OCI-LY7 (cell line): ENCODE data around the gene TOR1A. TPM values are rescaled to one million over a fixed set of nuclear protein-coding genes. Genes with fewer than 3 reads are reported as not detected.

ENCODE experiments used
- BruUV-seq: library from RNA; stranded (reverse); fragments of 400-500 nt; replicated peaks from 2 replicates; lab custom pipeline; 2021; lab: Mats Ljungman, UMichigan
- CTCF ChIA-PET: fragments of 300-600 bp; sonication (Branson Sonifier 250); formaldehyde crosslinking; loops from one replicate; lab custom pipeline; 2022; ENCODE audit warnings: antibody characterized with exemption; ENCODE audit not compliant: unreplicated experiment; lab: Charles Lee
- POLR2A ChIA-PET: fragments of 300-600 bp; sonication (Branson Sonifier 250); formaldehyde crosslinking; loops from one replicate; lab custom pipeline; 2022; ENCODE audit warnings: antibody characterized with exemption; lab: Charles Lee
- DNase-seq: peaks from one replicate; pipeline ENCODE4 v3.0.0-alpha.2; 2015; ENCODE audit warnings: low spot score
- H2AFZ ChIP-seq: fragments of 200-600 bp; sonication (generic), shearing (Covaris generic); 2 replicates; pipeline ENCODE4 v1.6.1; 2014; ENCODE audit warnings: mild to moderate bottlenecking, antibody characterized with exemption, low read length, moderate library complexity
- H3K27ac ChIP-seq: fragments of 200-600 bp; sonication (generic); 2 replicates; pipeline ENCODE4 v1.5.1; 2014; ENCODE audit warnings: mixed run types, low read depth, mild to moderate bottlenecking, moderate library complexity, low read length, inconsistent platforms; ENCODE audit not compliant: poor library complexity, severe bottlenecking
- H3K36me3 ChIP-seq: fragments of 200-600 bp; sonication (generic); 2 replicates; pipeline ENCODE4 v1.6.1; 2014; ENCODE audit warnings: mild to moderate bottlenecking, antibody characterized with exemption, low read length, moderate library complexity, mixed read lengths; ENCODE audit not compliant: insufficient read depth
- H3K4me1 ChIP-seq: fragments of 200-600 bp; sonication (generic); 2 replicates; pipeline ENCODE4 v1.5.1; 2014; ENCODE audit warnings: mild to moderate bottlenecking, low read length; ENCODE audit not compliant: insufficient read depth, poor library complexity, severe bottlenecking
- H3K4me2 ChIP-seq: fragments of 200-600 bp; sonication (generic); 2 replicates; pipeline ENCODE4 v1.6.1; 2014; ENCODE audit warnings: mild to moderate bottlenecking, low read length
- H3K4me3 ChIP-seq: fragments of 200-600 bp; sonication (generic); 2 replicates; pipeline ENCODE4 v1.5.1; 2014; ENCODE audit warnings: mild to moderate bottlenecking, low read depth, low read length; ENCODE audit not compliant: poor library complexity, severe bottlenecking
- H3K79me2 ChIP-seq: fragments of 200-600 bp; sonication (generic); 2 replicates; pipeline ENCODE4 v1.6.1; 2016; ENCODE audit warnings: low read depth, mild to moderate bottlenecking, low read length, moderate library complexity, mixed read lengths; ENCODE audit not compliant: insufficient read depth
- H3K9me2 ChIP-seq: fragments of 200-600 bp; sonication (generic); 2 replicates; pipeline ENCODE4 v1.6.1; 2016; ENCODE audit warnings: mild to moderate bottlenecking, low read length, mixed read lengths; ENCODE audit not compliant: insufficient read depth
- H3K9me3 ChIP-seq: fragments of 200-600 bp; sonication (generic); 2 replicates; pipeline ENCODE4 v1.6.1; 2014; ENCODE audit warnings: mild to moderate bottlenecking, mixed run types, low read length, mixed read lengths
- H4K20me1 ChIP-seq: fragments of 200-600 bp; sonication (generic); 2 replicates; pipeline ENCODE4 v1.6.1; 2014; ENCODE audit warnings: mild to moderate bottlenecking, antibody characterized with exemption, low read length, moderate library complexity, mixed read lengths; ENCODE audit not compliant: insufficient read depth
- CTCF ChIP-seq: fragments of 200-600 bp; sonication (generic); conservative IDR thresholded peaks from 2 replicates; pipeline ENCODE4 v1.5.1; 2014; ENCODE audit warnings: mild to moderate bottlenecking, antibody characterized with exemption, low read length, moderate library complexity, mixed read lengths
- EZH2phosphoT487 ChIP-seq: fragments of 200-600 bp; sonication (generic); IDR thresholded peaks from 2 replicates; pipeline ENCODE4 v1.6.1; 2018; ENCODE audit warnings: low read depth, borderline replicate concordance, mild to moderate bottlenecking, mixed run types, antibody characterized with exemption, low read length, moderate library complexity, mixed read lengths
- intact Hi-C: fragments of 100-400 bp; cut with micrococcal nuclease; formaldehyde crosslinking; loops from one replicate; pipeline ENCODE4 v1.10.0; 2022; ENCODE audit not compliant: unreplicated experiment
- total RNA-seq, 2 experiments: library from RNA; depleted of rRNA in 1 of 2; stranded (reverse); fragments of >200 nt in 1 of 2; shearing (Covaris generic) in 1 of 2; gene quantifications; 2 replicates each; pipeline ENCODE4 v1.2.3, GENCODE V29; 2014 to 2022

TOR1A gene
- total RNA-seq, 2 experiments from 2014 or later: 32.7 to 37.0 TPM

GRCh38 chr9:129823542-129823934, 398 bp downstream of the TOR1A start:
- Histone ChIP-seq H3K27ac (peak overlapping the region; percentile 53), H2AFZ (peak overlapping the region; percentile 61; the same call in 1 of the 2 replicates), H4K20me1 (no peaks in the 10 kb centered on the region), H3K9me3 (no peaks in the 10 kb centered on the region), H3K4me1 (peaks cover 9% of the 10 kb centered on the region), H3K4me2 (peak overlapping the region; percentile 60; the same call in 1 of the 2 replicates), H3K9me2 (no peaks in the 10 kb centered on the region), H3K4me3 (peak overlapping the region; percentile 99), H3K79me2 (peaks cover 17% of the 10 kb centered on the region; the same call in 1 of the 2 replicates), H3K36me3 (peaks cover 59% of the 10 kb centered on the region)
- no TSS peak for BruUV-seq
- DNase-seq: no peak
- TF ChIP-seq EZH2phosphoT487 (no peak), CTCF (no peak)
- CTCF ChIA-PET: interaction anchor here (0.5 to 0.7 kb wide), 2 partner anchors 12 to 1919 kb away, joined by 3 to 5 read pairs; partner anchors contain the start of genes C9orf78 and USP20
- POLR2A ChIA-PET: no interaction called here
- intact Hi-C loops: no loop called here

GRCh38 chr9:129822898-129823541, 916 bp downstream of the TOR1A start:
- H3K9me2 ChIP-seq: no peaks in the 10 kb centered on the region
- peaks cover 17% of the 10 kb centered on the region; the same call in 1 of the 2 replicates for H3K79me2 ChIP-seq
- peak overlapping the region; percentile 89 for H3K4me2 ChIP-seq
- POLR2A ChIA-PET: no interaction called here
- intact Hi-C loops: no loop called here
- peaks cover 9% of the 10 kb centered on the region for H3K4me1 ChIP-seq
- BruUV-seq: no TSS peak
- H3K27ac ChIP-seq: peak overlapping the region; percentile 19
- peak; percentile 48 for DNase-seq
- peak overlapping the region; percentile 99 for H3K4me3 ChIP-seq
- no peaks in the 10 kb centered on the region for H3K9me3 ChIP-seq
- CTCF ChIA-PET: interaction anchor here (0.7 kb wide), 1 partner anchor 1919 kb away, joined by 5 read pairs; no protein-coding TSS in a partner anchor
- no peak overlapping the region for H2AFZ ChIP-seq
- peaks cover 60% of the 10 kb centered on the region for H3K36me3 ChIP-seq
- no peaks in the 10 kb centered on the region for H4K20me1 ChIP-seq
- TF ChIP-seq EZH2phosphoT487 (no peak), CTCF (no peak)
